Activated CD4-positive, alpha-beta T cell treated with anti-CD3 and anti-CD28 coated beads for 24 hours (primary cell): ENCODE measurements around the gene NXPH3.
"Not testable (repeated sequence)": the region's sequence is repeated elsewhere in the genome, so short reads cannot be mapped to it uniquely, and the experiment has no call there.

Experiments
- DNase-seq, 2 donors: peaks; one replicate each; pipeline ENCODE4 v3.0.0-alpha.2; 2020; ENCODE audit warnings: low read depth in 2 of 2

NXPH3 gene

GRCh38 chr17:49575679-49576087 is at the start of gene NXPH3:
Gene NXPH3, plus strand, starts transcription at chr17:49575871. Its CDS starts 349 bp downstream, at chr17:49576220.
- DNase-seq = peak; percentile 45 to 67

GRCh38 chr17:49527927-49528651 is 47.6 kb upstream of the NXPH3 start:
- DNase-seq = no peak

GRCh38 chr17:49528966-49529365 is 46.7 kb upstream of the NXPH3 start:
- DNase-seq = no peak

GRCh38 chr17:49530118-49530517 is 45.6 kb upstream of the NXPH3 start:
- DNase-seq = no peak

DNA sequence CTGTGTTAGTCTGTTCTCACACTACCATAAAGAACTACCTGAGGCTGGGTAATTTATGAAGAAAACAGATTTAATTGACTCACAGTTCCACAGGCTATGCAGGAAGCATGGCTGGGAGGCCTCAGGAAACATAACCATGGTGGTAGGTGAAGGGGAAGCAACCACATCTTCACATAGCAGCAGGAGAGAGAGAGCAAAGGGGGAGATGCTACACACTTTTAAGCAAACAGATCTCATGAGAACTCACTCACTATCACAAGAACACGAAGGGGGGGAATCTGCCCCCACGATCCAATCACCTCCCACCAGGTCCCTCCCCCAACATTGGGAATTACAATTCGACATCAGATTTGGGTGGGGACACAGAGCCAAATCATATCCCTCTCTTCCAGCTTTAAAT is 31.8 kb upstream of the NXPH3 start:
- no peak for DNase-seq

GRCh38 chr17:49545007-49545660 is 30.5 kb upstream of the NXPH3 start:
- no peak for DNase-seq

GRCh38 chr17:49545806-49546545 is 29.7 kb upstream of the NXPH3 start:
- DNase-seq = no peak

DNA sequence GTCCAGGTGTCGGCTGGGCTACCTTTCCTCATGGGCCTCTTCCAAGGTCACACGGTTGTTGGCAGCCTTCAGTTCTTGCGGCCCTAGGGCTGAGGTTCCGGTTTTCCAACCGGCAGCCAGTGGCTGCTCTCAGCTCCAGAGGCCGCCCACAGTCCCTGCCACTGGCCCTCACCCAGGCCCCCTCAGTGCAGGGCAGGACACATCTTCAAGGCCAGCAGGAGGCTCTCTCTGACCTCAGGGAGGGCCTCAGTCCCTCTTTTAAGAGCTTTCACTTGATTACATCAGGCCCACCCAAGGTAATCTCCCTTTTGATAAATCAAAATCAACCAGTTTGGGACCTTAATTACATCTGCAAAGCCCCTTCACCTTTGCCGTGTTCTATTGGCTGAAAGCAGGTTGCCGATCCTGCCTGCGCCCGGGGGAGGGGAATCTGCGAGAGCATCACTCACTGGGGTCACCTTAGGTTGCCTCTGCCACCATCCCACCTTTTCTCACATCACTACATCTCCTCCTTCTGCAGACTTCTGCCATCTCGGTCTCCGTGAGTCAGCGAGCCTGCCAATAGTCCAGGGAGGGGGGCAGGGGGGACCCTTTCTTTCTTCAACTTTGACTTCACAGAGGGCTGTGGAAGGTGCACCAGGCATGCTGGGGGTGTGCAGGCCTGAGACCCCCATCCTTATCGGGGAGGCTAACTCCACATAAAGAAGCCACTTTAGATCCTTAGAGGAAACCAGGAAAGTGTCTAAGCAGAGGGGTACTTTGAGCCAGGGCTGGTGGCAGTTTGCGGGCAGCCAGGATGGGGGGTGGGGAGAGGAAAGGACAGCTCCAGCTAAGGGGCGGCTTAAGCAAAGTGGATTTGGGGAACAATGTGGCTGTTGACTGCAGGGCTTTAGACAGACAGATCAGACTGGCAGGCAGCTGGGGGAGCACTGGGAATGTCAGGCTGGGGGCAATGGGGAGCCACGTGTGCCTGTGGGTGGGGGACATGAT is 28.8 kb upstream of the NXPH3 start:
- no peak for DNase-seq

DNA sequence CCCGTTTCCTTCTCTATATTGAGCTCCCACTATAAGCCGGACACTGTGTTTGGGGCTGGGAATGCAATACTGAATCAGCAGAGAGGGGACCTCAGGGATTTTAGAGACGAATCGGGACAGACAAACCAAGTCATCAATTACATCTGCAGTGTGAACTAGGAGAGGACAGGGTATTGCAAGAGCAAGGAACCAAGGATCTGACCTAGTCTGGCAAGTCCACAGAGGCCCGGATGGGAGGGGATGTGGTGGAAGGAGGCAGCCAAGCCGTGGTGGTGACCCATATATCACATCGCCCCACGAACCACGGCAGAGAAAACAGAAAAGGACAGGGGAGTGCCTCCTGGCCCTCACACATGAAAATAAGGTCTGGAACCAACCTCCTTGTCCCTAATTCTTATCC is 28.1 kb upstream of the NXPH3 start:
- no peak for DNase-seq

DNA sequence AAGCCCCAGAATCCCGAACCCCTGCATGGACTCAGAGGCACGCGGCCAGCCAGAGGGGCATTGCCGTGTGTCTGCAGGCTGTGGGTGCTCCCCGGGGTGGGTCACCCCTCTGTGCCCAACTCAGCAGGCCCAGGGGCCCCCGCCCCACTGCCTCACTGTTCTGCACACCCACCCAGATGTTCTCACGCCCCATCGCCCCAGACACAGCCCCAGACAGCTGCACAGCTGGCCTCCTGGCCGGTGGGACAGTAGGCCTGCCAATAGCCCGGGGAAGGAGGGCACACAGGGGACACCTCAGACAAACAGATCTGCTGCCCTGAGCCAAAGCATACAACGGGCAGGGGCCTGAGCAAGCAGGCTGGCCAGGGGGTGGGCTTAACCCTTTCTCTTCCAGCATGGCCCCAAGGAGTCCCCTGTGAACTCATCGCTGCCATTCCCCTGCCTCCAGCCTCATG is 27.6 kb upstream of the NXPH3 start:
- DNase-seq = no peak

DNA sequence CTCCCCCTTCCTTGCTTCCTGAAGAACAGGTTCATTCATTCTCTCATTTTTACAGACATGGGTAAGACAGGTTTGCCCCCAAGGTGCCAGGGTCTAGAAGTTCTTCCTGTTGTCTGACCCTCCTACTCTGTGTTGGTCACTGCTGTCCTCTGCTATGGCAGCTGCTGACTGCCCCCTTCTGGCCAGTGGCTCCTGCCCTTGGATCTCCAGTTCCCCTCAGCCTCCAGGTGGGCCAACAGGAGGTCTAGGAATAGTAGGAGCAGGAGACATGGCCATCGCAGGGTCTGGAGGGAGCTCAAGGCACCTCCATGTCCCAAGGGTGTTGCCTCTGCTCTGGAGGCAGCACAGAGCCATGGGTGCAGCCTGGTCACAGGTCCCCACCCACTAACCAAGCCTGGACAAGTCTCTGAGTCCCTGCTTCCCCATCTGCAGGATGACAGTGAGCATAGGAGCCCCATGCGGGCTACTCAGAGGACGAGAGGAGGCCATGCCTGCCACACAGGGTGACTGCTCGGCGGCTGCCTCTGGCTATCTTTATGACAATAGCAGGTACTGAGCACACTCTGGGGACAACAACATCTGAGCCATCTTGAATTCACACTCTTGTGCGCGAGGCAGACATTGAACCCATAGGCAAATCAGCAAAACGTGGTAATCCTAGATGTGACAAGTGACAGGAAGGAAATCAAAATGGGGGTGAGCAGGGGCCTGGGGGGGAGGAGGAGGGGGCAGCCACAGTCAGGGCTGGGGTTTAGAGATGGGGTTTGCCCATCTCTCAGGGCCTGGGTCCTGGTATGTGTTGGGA is 27.0 kb upstream of the NXPH3 start:
- no peak for DNase-seq

DNA sequence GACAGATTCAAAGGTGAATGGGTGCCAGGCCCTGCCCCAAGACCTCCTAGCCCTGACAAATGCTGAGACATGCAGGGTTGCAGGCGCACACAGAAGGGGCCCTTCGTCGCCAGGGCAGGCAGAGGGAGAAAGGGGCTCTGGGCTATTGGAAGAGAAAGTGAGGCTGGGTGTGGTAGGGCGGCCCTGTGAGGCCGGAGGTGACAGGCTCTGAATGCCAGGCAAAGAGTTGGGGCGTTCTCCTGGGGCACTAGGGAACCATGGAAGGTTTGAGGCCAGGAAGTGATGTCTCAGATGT is 26.4 kb upstream of the NXPH3 start:
- no peak for DNase-seq

DNA sequence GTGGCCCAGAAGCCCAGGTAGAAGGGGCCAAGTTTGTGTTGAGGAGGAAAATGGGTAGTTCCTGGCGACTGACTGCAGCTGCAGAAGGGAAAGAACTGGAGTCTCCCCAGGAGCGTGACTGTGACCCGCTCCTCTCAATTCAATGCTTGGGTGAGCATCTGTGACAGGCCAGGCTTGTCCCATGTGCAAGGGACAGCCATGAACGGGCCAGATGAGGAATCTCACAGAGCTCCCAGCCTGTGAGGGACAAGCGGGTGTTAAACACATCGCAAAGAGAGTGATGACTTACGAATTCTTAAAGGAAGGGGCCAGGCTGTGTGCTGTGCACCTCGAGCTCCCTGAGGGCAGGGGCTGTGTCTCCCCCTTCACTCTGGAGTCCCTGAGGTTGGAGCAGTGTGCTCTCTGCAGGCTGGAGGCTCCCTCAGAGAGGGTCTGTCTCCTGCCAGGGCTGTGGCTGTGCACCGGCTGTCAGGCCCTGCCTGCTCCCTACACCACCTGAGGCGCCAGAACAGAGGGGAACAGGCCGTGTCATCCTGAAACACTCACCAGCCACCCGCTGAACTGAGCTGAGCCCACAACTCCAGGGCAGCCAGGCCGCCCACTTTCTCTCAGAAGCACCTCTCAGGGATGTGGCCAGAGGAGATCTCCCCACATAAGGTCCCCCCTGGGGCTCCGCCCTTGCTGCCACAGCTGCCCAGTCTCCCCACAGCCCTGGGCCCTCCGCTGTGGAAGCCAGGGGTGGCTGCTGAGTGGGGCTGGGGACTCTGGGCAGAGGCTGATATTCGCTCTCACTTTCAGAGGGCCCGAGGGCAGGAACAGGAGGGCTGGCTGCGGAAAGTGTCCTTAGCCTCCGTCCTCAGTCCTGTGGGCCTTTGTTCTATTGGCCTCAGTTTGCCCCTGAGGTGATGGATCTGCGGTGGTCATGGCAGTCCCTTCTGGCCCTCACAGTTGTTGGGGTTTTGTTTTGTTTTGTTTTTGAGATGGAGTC is 25.7 kb upstream of the NXPH3 start:
- DNase-seq = no peak

- DNase-seq = not testable (repeated sequence)
Measured at GRCh38 chr17:49550764-49551163, 24.9 kb upstream of the NXPH3 start.

DNA sequence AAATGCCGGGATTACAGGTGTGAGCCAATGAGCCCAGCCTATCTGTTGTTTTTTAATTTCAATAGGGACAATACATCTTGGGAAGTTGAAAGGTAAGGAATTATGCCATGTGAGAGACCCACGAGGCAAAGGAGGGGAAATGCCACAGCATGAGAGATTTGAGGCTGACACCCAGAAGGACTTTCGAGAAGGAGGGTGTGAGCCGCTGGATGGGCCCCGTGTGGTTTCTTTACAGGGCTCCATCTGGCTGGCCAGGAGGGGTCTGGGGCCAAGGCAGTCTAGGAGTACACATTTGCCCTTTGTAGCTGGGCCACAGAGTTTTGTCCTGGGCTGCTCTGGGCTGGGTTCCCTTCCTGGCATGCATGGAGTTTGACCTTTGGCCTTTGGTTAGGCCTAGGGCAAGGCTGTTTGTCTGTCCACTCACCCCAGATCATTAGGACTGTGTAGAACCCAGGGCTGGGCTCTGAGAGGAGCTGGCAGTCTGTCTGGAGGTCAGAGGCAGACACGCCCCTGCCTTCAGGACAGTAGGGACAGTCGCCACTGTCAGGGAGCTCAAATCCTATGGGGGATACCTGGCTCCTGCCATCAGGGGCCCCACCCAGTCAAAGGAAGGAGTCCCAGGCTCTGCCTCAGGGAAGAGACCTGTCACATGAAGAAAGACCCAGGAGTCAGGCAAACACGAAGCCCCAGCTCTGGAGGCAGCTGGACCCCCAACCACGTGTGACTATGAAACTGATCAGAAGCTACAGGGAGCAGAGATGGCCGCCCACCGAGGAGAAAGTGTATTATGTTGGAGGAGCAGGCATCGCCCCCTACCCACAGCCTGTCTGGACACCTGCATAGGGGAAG is 24.2 kb upstream of the NXPH3 start:
- no peak for DNase-seq

DNA sequence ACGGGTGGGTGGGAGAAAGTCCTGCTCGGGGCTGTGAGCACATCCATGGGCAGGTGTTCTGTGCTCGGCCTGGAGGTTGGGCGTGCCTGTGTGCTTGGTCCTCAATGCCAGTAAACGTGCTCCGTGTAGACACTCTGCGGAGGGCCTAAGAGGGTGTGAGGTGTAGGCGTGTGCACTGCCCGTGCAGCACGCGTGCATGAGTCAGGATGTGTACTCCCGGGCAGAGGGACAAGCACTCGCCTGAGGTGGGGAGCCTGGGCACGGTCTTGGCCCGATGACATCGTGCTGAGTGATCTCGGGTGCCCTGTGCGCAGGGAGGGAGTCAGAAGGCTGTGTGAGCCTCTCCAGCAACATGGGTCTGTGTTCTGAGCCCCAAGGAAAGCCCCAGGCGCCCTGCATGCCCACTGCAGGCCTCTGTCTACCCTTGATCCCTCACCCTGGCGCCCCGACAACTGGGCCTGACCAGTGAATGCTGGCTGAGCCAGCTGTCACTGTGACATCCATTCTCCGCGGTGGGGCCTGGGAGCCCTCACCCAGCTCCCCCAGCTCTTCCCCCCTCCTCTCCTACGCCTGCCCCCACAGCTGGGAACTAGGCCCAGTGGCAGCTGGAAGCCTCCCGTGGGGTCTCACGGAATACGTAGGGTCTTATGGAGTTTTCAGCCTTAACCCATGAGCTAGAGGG is 23.5 kb upstream of the NXPH3 start:
- no peak for DNase-seq

DNA sequence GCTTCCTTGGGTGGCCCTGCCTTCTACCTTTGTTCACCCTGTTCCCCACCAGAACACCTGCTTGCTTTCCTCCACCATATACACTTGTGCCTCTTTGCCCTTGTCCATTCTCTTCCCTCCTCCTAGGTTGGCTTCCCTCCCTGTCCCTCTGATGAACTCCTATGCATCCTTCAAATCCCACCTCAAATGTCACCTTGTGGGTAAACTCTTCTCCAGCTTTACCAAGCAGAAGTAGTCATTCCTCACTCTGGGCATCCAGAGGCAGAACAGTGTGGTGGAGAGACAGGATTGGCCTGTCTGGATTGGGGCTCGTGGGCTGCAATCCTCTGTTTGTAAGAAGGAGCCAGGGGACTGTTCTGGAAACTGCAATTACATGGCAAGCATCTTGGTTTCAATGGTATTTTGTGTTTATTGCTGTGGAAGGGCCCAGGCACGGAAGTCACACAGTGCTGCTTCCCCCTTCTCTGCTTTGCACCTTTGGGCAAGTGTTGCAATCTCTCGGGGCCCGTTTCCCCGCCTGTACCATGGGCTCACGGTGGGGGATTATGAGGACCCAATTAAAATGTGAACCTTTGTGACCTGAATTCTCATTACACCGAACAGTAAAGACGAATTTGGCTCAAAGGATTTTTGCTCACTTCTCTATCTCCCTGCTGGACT is 21.9 kb upstream of the NXPH3 start:
- DNase-seq = no peak
